Lower leg skin (tissue), 4 donors: ENCODE measurements around the gene OSMR. TPM values are rescaled to one million over a fixed set of nuclear protein-coding genes. Genes with fewer than 3 reads are reported as not detected.

Source experiments
- DNase-seq, 2 donors: peaks; one replicate each; pipeline ENCODE4 v3.0.0-alpha.2; 2019; ENCODE audit warnings: low spot score in 2 of 2
- H3K4me3 ChIP-seq: fragments of 200-600 bp; sonication (generic); 2 replicates; pipeline ENCODE4 v1.5.1; 2017; ENCODE audit warnings: mild to moderate bottlenecking, low read depth; ENCODE audit not compliant: poor library complexity, severe bottlenecking
- POLR2A ChIP-seq, 2 donors: fragments of 450-650 bp; IDR thresholded peaks; one replicate each; pipeline ENCODE4 v1.6.1; 2016 to 2017; ENCODE audit warnings: antibody characterized with exemption in 2 of 2, mild to moderate bottlenecking in 1 of 2, moderate library complexity in 1 of 2
- WGBS, 2 donors: methylation state at CpG; one replicate each; pipeline ENCODE4 v1.1.5; 2018; 5-methylcytosine and 5-hydroxymethylcytosine counted together
- intact Hi-C: fragments of 100-400 bp; cut with DNase I; formaldehyde crosslinking; loops from one replicate; pipeline ENCODE4 v1.15.0; 2023; ENCODE audit warnings: low total_unique reads
- total RNA-seq, 4 donors: library from RNA; depleted of rRNA; stranded (reverse); fragments of >200 nt; gene quantifications; one replicate each; pipeline ENCODE4 v1.1.0, GENCODE V29; 2016
- TF ChIP-seq, protein P1 (sequence below), 3 donors: fragments of 450-650 bp; IDR thresholded peaks; one replicate each; pipeline ENCODE4 v1.5.1; 2016; ENCODE audit warnings: antibody characterized with exemption in 3 of 3, mild to moderate bottlenecking in 3 of 3, moderate library complexity in 2 of 3

Gene OSMR
- total RNA-seq, 4 donors from 2014 or later = 13.7 to 28.1 (median 22.0) TPM

DNA sequence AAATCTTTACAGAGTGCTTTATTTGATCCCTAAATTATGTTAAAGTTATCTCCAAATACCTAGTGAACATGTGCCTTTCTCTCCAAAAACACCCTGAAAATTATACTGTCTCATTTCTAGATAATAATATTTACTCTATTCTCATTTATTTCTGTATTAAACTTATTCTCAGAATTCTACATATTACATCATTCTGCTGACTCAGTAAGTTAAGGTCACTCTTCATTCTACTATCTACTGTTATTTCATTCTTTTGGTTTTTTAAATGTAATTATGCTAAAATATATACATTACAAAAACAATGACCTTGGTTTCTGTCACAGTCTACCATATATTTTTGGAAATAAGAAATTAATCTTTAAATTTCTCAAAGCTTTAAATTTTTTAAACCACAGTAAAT is 132.2 kb downstream of the OSMR start:
- DNase-seq = no peak
- intact Hi-C loops = no loop called here
- H3K4me3 ChIP-seq = no peak overlapping the region
- no peak for TF ChIP-seq POLR2A (IDR thresholded peaks at IDR 0.05)
- TF ChIP-seq, protein P1, sequence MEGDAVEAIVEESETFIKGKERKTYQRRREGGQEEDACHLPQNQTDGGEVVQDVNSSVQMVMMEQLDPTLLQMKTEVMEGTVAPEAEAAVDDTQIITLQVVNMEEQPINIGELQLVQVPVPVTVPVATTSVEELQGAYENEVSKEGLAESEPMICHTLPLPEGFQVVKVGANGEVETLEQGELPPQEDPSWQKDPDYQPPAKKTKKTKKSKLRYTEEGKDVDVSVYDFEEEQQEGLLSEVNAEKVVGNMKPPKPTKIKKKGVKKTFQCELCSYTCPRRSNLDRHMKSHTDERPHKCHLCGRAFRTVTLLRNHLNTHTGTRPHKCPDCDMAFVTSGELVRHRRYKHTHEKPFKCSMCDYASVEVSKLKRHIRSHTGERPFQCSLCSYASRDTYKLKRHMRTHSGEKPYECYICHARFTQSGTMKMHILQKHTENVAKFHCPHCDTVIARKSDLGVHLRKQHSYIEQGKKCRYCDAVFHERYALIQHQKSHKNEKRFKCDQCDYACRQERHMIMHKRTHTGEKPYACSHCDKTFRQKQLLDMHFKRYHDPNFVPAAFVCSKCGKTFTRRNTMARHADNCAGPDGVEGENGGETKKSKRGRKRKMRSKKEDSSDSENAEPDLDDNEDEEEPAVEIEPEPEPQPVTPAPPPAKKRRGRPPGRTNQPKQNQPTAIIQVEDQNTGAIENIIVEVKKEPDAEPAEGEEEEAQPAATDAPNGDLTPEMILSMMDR (IDR thresholded peaks at IDR 0.05) = no peak

DNA sequence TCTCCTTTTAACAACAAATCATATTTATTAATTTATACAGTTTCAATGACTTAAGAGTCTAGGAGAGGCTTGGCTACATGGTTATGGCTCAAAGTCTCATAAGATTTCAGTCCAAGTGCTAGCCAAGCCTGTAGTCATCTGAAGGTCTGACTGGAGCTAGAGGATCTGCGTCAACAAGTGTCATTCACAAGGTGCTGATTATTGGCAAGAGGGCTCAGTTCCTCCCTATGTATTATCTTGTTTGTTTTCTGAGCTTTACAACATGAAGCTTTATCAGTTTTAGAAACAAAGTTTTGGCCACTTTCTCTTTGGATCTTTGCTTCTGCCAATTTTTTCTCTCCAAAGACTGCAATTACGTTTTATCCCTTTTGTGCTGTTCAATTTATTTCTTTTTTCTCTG is 133.7 kb downstream of the OSMR start:
- 87 to 91% methylated on average over 2 of the region's 2 CpGs for WGBS, 2 donors
- no peak for DNase-seq
- H3K4me3 ChIP-seq = no peak overlapping the region
- intact Hi-C loops = no loop called here
- TF ChIP-seq, protein P1 (IDR thresholded peaks at IDR 0.05) = no peak
- no peak for TF ChIP-seq POLR2A (IDR thresholded peaks at IDR 0.05)

Other genes with a start within 250 kb of the OSMR start
- 10 to 100 TPM; 21.7 to 46.7 (median 33.4) TPM for gene RICTOR, start 228.4 kb downstream of the OSMR start, total RNA-seq